HEK293 (cell line): ENCODE data around the gene CELF4.

ENCODE experiments used
- CTCF ChIA-PET: fragments of 350-600 bp; formaldehyde crosslinking; extraction: SDS; loops from one replicate; lab custom pipeline; 2021; ENCODE audit warnings: antibody characterized with exemption; lab: Yijun Ruan, JAX
- POLR2A ChIA-PET: fragments of 300-600 bp; formaldehyde crosslinking; extraction: SDS; loops from one replicate; lab custom pipeline; 2020; ENCODE audit warnings: antibody characterized with exemption, inconsistent platforms; lab: Yijun Ruan, JAX
- H3K27ac ChIP-seq: fragments of 200-500 bp; sonication (Bioruptor generic); 2 replicates; pipeline ENCODE4 v1.5.1; 2014; ENCODE audit warnings: low read depth, low read length, control low read depth, inconsistent platforms; ENCODE audit errors: extremely low read depth
- H3K36me3 ChIP-seq, 2 experiments: fragments of 200-500 bp in 1 of 2; sonication (Bioruptor generic) in 1 of 2; 1 replicate in 1 of 2; 2 replicates in 1 of 2; pipeline ENCODE4 v1.5.1; 2014 to 2017; ENCODE audit warnings: inconsistent platforms in 2 of 2, low read length in 2 of 2; ENCODE audit not compliant: control insufficient read depth in 2 of 2, insufficient read depth in 1 of 2
- H3K4me1 ChIP-seq: fragments of 200-500 bp; sonication (Bioruptor generic); 2 replicates; pipeline ENCODE4 v1.5.1; 2014; ENCODE audit warnings: mild to moderate bottlenecking, low read length, inconsistent platforms; ENCODE audit not compliant: control insufficient read depth, insufficient read depth
- H3K4me3 ChIP-seq: 2 replicates; pipeline ENCODE4 v1.5.1; 2011; ENCODE audit warnings: low read depth, mild to moderate bottlenecking, control low read depth, low read length, moderate library complexity
- H3K9me3 ChIP-seq: fragments of 200-500 bp; sonication (Bioruptor generic); 2 replicates; pipeline ENCODE4 v1.5.1; 2014; ENCODE audit warnings: low read depth, low read length, inconsistent platforms; ENCODE audit not compliant: control insufficient read depth, insufficient read depth
- GLIS1 ChIP-seq: fragments of 450-650 bp; formaldehyde crosslinking; IDR thresholded peaks from 2 replicates; pipeline ENCODE4 v1.5.1; 2016; ENCODE audit warnings: missing biosample characterization, missing genetic modification characterization
- KLF16 ChIP-seq: fragments of 450-650 bp; formaldehyde crosslinking; IDR thresholded peaks from 2 replicates; pipeline ENCODE4 v1.5.1; 2017; ENCODE audit warnings: missing biosample characterization, missing genetic modification characterization
- PRDM1 ChIP-seq: fragments of 450-650 bp; formaldehyde crosslinking; IDR thresholded peaks from 2 replicates; pipeline ENCODE4; 2016; ENCODE audit warnings: missing biosample characterization, missing genetic modification characterization
- REPIN1 ChIP-seq: fragments of 450-650 bp; formaldehyde crosslinking; IDR thresholded peaks from 2 replicates; pipeline ENCODE4 v1.5.1; 2017; ENCODE audit warnings: missing biosample characterization, missing genetic modification characterization, low read depth
- SP7 ChIP-seq: fragments of 450-650 bp; formaldehyde crosslinking; IDR thresholded peaks from 2 replicates; pipeline ENCODE4 v1.5.1; 2016; ENCODE audit warnings: missing biosample characterization, missing genetic modification characterization
- YY1 ChIP-seq: fragments of 450-650 bp; formaldehyde crosslinking; IDR thresholded peaks from 2 replicates; pipeline ENCODE4 v1.5.1; 2018; ENCODE audit warnings: missing biosample characterization, missing genetic modification characterization
- ZBTB17 ChIP-seq: fragments of 450-650 bp; formaldehyde crosslinking; IDR thresholded peaks from 2 replicates; pipeline ENCODE4 v1.5.1; 2016; ENCODE audit warnings: missing biosample characterization, missing genetic modification characterization
- ZNF121 ChIP-seq: fragments of 450-650 bp; formaldehyde crosslinking; IDR thresholded peaks from 2 replicates; pipeline ENCODE4 v1.5.1; 2016; ENCODE audit warnings: missing biosample characterization, missing genetic modification characterization
- ZNF19 ChIP-seq: fragments of 450-650 bp; formaldehyde crosslinking; IDR thresholded peaks from 2 replicates; pipeline ENCODE4; 2016; ENCODE audit warnings: missing biosample characterization, missing genetic modification characterization, low read depth
- ZNF2 ChIP-seq: fragments of 450-650 bp; formaldehyde crosslinking; IDR thresholded peaks from 2 replicates; pipeline ENCODE4 v1.5.1; 2016; ENCODE audit warnings: missing biosample characterization, missing genetic modification characterization
- ZNF324 ChIP-seq: fragments of 450-650 bp; formaldehyde crosslinking; IDR thresholded peaks from 2 replicates; pipeline ENCODE4 v1.5.1; 2016; ENCODE audit warnings: missing biosample characterization, missing genetic modification characterization
- ZNF335 ChIP-seq: fragments of 450-650 bp; formaldehyde crosslinking; conservative IDR thresholded peaks from 2 replicates; pipeline ENCODE4 v1.5.1; 2016; ENCODE audit warnings: missing biosample characterization, missing genetic modification characterization
- ZNF571 ChIP-seq: fragments of 450-650 bp; formaldehyde crosslinking; IDR thresholded peaks from 2 replicates; pipeline ENCODE4 v1.5.0; 2017; ENCODE audit warnings: missing biosample characterization, missing genetic modification characterization
- ZNF768 ChIP-seq: fragments of 450-650 bp; formaldehyde crosslinking; IDR thresholded peaks from 2 replicates; pipeline ENCODE4 v1.5.1; 2018; ENCODE audit warnings: missing biosample characterization, mild to moderate bottlenecking, missing genetic modification characterization
- ZNF776 ChIP-seq: fragments of 450-650 bp; formaldehyde crosslinking; IDR thresholded peaks from 2 replicates; pipeline ENCODE4 v1.5.0; 2017; ENCODE audit warnings: missing biosample characterization, missing genetic modification characterization, borderline replicate concordance
- TF ChIP-seq, protein P1 (sequence below): fragments of 450-650 bp; formaldehyde crosslinking; IDR thresholded peaks from 2 replicates; pipeline ENCODE4 v1.5.1; 2017; ENCODE audit warnings: missing biosample characterization, missing genetic modification characterization
- TF ChIP-seq, protein P2 (sequence below): fragments of 450-650 bp; formaldehyde crosslinking; IDR thresholded peaks from 2 replicates; pipeline ENCODE4 v1.5.1; 2016; ENCODE audit warnings: missing biosample characterization, missing genetic modification characterization, low read depth
- TF ChIP-seq, protein P3 (sequence below): fragments of 450-650 bp; formaldehyde crosslinking; IDR thresholded peaks from 2 replicates; pipeline ENCODE4 v1.5.1; 2016; ENCODE audit warnings: missing biosample characterization, missing genetic modification characterization
- TF ChIP-seq, protein P4 (sequence below): fragments of 450-650 bp; formaldehyde crosslinking; IDR thresholded peaks from 2 replicates; pipeline ENCODE4 v1.5.1; 2016; ENCODE audit warnings: missing biosample characterization, missing genetic modification characterization, borderline replicate concordance
- TF ChIP-seq, protein P5 (sequence below): fragments of 450-650 bp; formaldehyde crosslinking; IDR thresholded peaks from 2 replicates; pipeline ENCODE4 v1.5.1; 2016; ENCODE audit warnings: missing biosample characterization, missing genetic modification characterization

The CELF4 gene

DNA sequence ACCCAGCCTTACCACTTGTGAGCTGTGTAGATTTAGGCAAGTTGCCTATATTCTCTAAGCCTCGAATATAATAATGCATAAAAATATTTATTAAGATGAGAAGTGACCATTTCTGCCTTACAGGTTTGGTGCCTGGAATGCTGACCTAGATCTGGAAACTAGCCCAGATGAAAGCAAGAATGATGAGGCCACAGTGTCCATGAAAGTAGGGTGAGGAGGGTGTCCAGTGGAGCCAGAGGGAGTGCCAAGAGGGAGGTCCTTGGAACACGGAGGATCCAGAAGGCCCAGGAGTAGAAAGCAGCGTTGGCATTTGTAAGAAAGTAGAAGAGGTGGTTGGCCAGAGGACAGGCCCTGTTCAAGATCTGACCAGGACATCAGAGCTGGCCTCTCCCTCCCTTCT is 334.3 kb downstream of the CELF4 start:
- ChIA-PET POLR2A (no interaction called here), CTCF (no interaction called here)
- TF ChIP-seq, protein P1, sequence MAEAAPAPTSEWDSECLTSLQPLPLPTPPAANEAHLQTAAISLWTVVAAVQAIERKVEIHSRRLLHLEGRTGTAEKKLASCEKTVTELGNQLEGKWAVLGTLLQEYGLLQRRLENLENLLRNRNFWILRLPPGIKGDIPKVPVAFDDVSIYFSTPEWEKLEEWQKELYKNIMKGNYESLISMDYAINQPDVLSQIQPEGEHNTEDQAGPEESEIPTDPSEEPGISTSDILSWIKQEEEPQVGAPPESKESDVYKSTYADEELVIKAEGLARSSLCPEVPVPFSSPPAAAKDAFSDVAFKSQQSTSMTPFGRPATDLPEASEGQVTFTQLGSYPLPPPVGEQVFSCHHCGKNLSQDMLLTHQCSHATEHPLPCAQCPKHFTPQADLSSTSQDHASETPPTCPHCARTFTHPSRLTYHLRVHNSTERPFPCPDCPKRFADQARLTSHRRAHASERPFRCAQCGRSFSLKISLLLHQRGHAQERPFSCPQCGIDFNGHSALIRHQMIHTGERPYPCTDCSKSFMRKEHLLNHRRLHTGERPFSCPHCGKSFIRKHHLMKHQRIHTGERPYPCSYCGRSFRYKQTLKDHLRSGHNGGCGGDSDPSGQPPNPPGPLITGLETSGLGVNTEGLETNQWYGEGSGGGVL (tag by site-specific recombination): no peak
- TF ChIP-seq ZNF768 (tag by site-specific recombination): no peak
- H3K4me3 ChIP-seq: no peak overlapping the region
- no peaks in the 10 kb centered on the region for H3K9me3 ChIP-seq
- no peaks in the 10 kb centered on the region for H3K36me3 ChIP-seq
- H3K4me1 ChIP-seq: no peaks in the 10 kb centered on the region
- H3K27ac ChIP-seq: no peak overlapping the region

DNA sequence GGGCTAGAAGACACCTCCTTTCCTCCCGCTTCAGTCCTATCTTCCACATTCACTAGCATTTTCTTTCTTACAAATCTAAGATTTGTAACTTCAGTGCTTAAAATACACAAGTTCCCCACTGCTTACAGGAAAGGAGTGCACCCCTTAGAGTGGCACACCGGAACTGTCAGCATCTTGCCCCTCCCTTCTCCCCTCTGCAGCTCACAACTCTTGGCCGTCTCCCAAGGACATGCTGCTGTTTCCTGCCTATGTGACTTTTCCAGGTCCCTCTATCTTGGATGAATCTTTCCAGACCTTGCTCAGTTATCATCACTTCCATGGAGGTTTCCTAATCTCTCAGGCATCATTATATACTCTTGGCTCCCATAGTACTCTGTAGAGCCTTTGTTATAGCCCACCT is 334.8 kb downstream of the CELF4 start:
- Histone ChIP-seq H3K36me3 (no peaks in the 10 kb centered on the region), H3K9me3 (no peaks in the 10 kb centered on the region), H3K4me1 (no peaks in the 10 kb centered on the region), H3K27ac (no peak overlapping the region), H3K4me3 (no peak overlapping the region)
- ChIA-PET POLR2A (no interaction called here), CTCF (no interaction called here)
- TF ChIP-seq KLF16 (tag by site-specific recombination) (no peak), ZNF571 (tag by site-specific recombination) (no peak), ZBTB17 (no peak), ZNF324 (tag by site-specific recombination) (no peak), PRDM1 (tag by site-specific recombination) (no peak), REPIN1 (tag by site-specific recombination) (no peak), GLIS1 (no peak), YY1 (no peak), SP7 (tag by site-specific recombination) (no peak), ZNF19 (no peak), ZNF2 (tag by site-specific recombination) (no peak), ZNF121 (tag by site-specific recombination) (no peak), ZNF335 (no peak), ZNF776 (tag by site-specific recombination) (no peak)
- TF ChIP-seq, protein P2, sequence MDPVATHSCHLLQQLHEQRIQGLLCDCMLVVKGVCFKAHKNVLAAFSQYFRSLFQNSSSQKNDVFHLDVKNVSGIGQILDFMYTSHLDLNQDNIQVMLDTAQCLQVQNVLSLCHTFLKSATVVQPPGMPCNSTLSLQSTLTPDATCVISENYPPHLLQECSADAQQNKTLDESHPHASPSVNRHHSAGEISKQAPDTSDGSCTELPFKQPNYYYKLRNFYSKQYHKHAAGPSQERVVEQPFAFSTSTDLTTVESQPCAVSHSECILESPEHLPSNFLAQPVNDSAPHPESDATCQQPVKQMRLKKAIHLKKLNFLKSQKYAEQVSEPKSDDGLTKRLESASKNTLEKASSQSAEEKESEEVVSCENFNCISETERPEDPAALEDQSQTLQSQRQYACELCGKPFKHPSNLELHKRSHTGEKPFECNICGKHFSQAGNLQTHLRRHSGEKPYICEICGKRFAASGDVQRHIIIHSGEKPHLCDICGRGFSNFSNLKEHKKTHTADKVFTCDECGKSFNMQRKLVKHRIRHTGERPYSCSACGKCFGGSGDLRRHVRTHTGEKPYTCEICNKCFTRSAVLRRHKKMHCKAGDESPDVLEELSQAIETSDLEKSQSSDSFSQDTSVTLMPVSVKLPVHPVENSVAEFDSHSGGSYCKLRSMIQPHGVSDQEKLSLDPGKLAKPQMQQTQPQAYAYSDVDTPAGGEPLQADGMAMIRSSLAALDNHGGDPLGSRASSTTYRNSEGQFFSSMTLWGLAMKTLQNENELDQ (tag by site-specific recombination): no peak
- TF ChIP-seq, protein P3, sequence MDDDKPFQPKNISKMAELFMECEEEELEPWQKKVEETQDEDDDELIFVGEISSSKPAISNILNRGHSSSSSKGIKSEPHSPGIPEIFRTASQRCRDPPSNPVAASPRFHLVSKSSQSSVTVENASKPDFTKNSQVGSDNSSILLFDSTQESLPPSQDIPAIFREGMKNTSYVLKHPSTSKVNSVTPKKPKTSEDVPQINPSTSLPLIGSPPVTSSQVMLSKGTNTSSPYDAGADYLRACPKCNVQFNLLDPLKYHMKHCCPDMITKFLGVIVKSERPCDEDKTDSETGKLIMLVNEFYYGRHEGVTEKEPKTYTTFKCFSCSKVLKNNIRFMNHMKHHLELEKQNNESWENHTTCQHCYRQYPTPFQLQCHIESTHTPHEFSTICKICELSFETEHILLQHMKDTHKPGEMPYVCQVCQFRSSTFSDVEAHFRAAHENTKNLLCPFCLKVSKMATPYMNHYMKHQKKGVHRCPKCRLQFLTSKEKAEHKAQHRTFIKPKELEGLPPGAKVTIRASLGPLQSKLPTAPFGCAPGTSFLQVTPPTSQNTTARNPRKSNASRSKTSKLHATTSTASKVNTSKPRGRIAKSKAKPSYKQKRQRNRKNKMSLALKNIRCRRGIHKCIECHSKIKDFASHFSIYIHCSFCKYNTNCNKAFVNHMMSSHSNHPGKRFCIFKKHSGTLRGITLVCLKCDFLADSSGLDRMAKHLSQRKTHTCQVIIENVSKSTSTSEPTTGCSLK (tag by site-specific recombination): no peak
- TF ChIP-seq, protein P4, sequence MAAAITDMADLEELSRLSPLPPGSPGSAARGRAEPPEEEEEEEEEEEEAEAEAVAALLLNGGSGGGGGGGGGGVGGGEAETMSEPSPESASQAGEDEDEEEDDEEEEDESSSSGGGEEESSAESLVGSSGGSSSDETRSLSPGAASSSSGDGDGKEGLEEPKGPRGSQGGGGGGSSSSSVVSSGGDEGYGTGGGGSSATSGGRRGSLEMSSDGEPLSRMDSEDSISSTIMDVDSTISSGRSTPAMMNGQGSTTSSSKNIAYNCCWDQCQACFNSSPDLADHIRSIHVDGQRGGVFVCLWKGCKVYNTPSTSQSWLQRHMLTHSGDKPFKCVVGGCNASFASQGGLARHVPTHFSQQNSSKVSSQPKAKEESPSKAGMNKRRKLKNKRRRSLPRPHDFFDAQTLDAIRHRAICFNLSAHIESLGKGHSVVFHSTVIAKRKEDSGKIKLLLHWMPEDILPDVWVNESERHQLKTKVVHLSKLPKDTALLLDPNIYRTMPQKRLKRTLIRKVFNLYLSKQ (tag by site-specific recombination): no peak
- TF ChIP-seq, protein P5, sequence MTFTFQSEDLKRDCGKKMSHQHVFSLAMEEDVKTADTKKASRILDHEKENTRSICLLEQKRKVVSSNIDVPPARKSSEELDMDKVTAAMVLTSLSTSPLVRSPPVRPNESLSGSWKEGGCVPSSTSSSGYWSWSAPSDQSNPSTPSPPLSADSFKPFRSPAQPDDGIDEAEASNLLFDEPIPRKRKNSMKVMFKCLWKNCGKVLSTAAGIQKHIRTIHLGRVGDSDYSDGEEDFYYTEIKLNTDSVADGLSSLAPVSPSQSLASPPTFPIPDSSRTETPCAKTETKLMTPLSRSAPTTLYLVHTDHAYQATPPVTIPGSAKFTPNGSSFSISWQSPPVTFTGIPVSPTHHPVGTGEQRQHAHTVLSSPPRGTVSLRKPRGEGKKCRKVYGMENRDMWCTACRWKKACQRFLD: no peak
